Ishikawa (cell line): ENCODE measurements around the gene SLC22A15.

Experiments used
- EP300 ChIP-seq: IDR thresholded peaks from 2 replicates; pipeline ENCODE4 v1.6.1; 2012; ENCODE audit warnings: borderline replicate concordance
- FOXM1 ChIP-seq: IDR thresholded peaks from 2 replicates; pipeline ENCODE4 v1.6.1; 2012; ENCODE audit warnings: low read depth, borderline replicate concordance
- TAF1 ChIP-seq: IDR thresholded peaks from 2 replicates; pipeline ENCODE4 v1.6.1; 2012; ENCODE audit warnings: low read depth, mild to moderate bottlenecking

- TF ChIP-seq EP300, result no peak
- TF ChIP-seq FOXM1, result no peak
- no peak for TF ChIP-seq TAF1
These were observed 5.0 kb downstream of the SLC22A15 start for GRCh38 chr1:115980998-115981993.
